ENCODE data around the gene ZNF254. TPM values are rescaled to one million over a fixed set of nuclear protein-coding genes. Genes with fewer than 3 reads are reported as not detected.

ZNF254 gene
- total RNA-seq, 1 experiment from 2014 or later: 26.6 TPM

GRCh38 chr19:24069905-24070657 is 16.9 kb upstream of the ZNF254 start:
- H3K14ac ChIP-seq (ENCODE audit: insufficient read depth, low read length): no peak overlapping the region
- H2BK12ac ChIP-seq (ENCODE audit: insufficient read length, low read depth, low read length): no peak overlapping the region
- Mint-ChIP-seq H3K9me3 (peaks cover 0 to 10% of the 10 kb centered on the region in 2 experiments; a peak in 4 of 5 replicates), H3K27me3 (ENCODE audit: low read depth) (no peaks in the 10 kb centered on the region), H3K36me3 (ENCODE audit: insufficient read depth in 1 of 3, low read depth in 3 of 3) (peaks cover 67 to 70% (median 68%) of the 10 kb centered on the region in 3 experiments), H3K27ac (no peak overlapping the region), H3K4me3 (no peak overlapping the region), H3K4me1 (peaks cover 15 to 16% of the 10 kb centered on the region in 2 experiments)
- H3K79me2 ChIP-seq (ENCODE audit: insufficient read depth, low read length): no peaks in the 10 kb centered on the region
- no peak overlapping the region for H3K9ac ChIP-seq (ENCODE audit: extremely low read depth, insufficient read length, low read length)
- H3K18ac ChIP-seq (ENCODE audit: insufficient read length, low read depth, low read length): no peak overlapping the region
- WGBS (ENCODE audit: extremely low coverage, insufficient read length, low lambda C conversion rate): no CpG with 5 or more reads among the region's 3 CpGs
- no peak overlapping the region for H3T11ph ChIP-seq (ENCODE audit: low read length)
- H2AFZ ChIP-seq (ENCODE audit: low read length): no peak overlapping the region
- no peak overlapping the region for H2BK120ac ChIP-seq (ENCODE audit: low read depth, low read length, poor library complexity, severe bottlenecking)
- H4K20me1 ChIP-seq (ENCODE audit: control insufficient read depth, insufficient read depth, insufficient read length): no peaks in the 10 kb centered on the region
- H3K79me1 ChIP-seq (ENCODE audit: insufficient read depth, low read depth, low read length, poor library complexity, severe bottlenecking): no peaks in the 10 kb centered on the region
- H2BK15ac ChIP-seq (ENCODE audit: low read depth, low read length): no peak overlapping the region
- TF ChIP-seq, protein P1, sequence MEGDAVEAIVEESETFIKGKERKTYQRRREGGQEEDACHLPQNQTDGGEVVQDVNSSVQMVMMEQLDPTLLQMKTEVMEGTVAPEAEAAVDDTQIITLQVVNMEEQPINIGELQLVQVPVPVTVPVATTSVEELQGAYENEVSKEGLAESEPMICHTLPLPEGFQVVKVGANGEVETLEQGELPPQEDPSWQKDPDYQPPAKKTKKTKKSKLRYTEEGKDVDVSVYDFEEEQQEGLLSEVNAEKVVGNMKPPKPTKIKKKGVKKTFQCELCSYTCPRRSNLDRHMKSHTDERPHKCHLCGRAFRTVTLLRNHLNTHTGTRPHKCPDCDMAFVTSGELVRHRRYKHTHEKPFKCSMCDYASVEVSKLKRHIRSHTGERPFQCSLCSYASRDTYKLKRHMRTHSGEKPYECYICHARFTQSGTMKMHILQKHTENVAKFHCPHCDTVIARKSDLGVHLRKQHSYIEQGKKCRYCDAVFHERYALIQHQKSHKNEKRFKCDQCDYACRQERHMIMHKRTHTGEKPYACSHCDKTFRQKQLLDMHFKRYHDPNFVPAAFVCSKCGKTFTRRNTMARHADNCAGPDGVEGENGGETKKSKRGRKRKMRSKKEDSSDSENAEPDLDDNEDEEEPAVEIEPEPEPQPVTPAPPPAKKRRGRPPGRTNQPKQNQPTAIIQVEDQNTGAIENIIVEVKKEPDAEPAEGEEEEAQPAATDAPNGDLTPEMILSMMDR (conservative IDR thresholded peaks at IDR 0.05): no peak
- H3K23me2 ChIP-seq (ENCODE audit: insufficient read length, low read depth, low read length, poor library complexity, severe bottlenecking): no peaks in the 10 kb centered on the region
- no peak overlapping the region for H3K23ac ChIP-seq (ENCODE audit: insufficient read length, low read depth, low read length)
- H2AK5ac ChIP-seq (ENCODE audit: insufficient read length, low read length): no peak overlapping the region
- no peak for DNase-seq
- no peak overlapping the region for H4K8ac ChIP-seq (replicated peaks; ENCODE audit: insufficient read length, low read depth, low read length)
- no peak overlapping the region for H4K5ac ChIP-seq (ENCODE audit: insufficient read length, low read depth, low read length)
- H3K27me3 ChIP-seq (ENCODE audit: insufficient read depth, low read length): no peaks in the 10 kb centered on the region
- H2BK20ac ChIP-seq (ENCODE audit: low read depth, low read length, poor library complexity, severe bottlenecking): no peak overlapping the region
- H3K9me3 ChIP-seq (ENCODE audit: control insufficient read depth, low read depth, low read length): no peaks in the 10 kb centered on the region
- H3K4me2 ChIP-seq (ENCODE audit: insufficient read depth, insufficient read length, low read length): no peak overlapping the region
- peaks cover 14% of the 10 kb centered on the region; the same call in 1 of the 2 replicates for H3K4me1 ChIP-seq (ENCODE audit: insufficient read depth, low read length)
- H3K56ac ChIP-seq (ENCODE audit: insufficient read length, low read depth, low read length): no peak overlapping the region
- no peak overlapping the region for H4K91ac ChIP-seq (ENCODE audit: insufficient read length, low read depth, low read length)
- H3K4ac ChIP-seq (ENCODE audit: low read depth, low read length): no peak overlapping the region
- H2BK5ac ChIP-seq (ENCODE audit: insufficient read length, low read length): no peak overlapping the region
- H3K27ac ChIP-seq (ENCODE audit: insufficient read length, low read depth, low read length): no peak overlapping the region

Measured in H9 (cell line).